Activated T-helper 1 cell treated with Interleukin-2 at 50 U/mL for 16 hours (primary cell): ENCODE measurements around the gene IL36RN.

Experiments used
- DNase-seq: peaks from one replicate; pipeline ENCODE4 v3.0.0-alpha.2; 2020; ENCODE audit warnings: low read depth

Gene IL36RN

DNA sequence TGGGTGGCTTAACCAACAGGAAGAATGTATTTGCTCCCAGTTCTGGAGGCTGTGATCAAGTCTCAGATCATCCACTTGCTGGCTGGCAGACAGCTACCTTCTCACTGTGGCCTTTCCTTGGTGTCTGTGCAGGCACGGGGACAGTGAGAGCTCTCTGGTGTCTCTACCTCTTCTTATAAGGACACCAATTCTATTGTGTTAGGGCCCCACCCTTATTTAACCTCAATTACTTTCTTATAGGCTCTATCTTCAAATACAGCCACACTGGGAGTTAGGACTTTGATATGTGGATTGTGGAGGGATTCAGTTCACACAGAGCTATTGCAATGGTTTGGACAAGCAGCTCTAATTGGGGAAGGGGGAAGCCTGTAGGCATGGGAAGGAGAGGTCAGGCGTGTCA lies 43.1 kb downstream of the IL36RN start:
- DNase-seq = no peak

DNA sequence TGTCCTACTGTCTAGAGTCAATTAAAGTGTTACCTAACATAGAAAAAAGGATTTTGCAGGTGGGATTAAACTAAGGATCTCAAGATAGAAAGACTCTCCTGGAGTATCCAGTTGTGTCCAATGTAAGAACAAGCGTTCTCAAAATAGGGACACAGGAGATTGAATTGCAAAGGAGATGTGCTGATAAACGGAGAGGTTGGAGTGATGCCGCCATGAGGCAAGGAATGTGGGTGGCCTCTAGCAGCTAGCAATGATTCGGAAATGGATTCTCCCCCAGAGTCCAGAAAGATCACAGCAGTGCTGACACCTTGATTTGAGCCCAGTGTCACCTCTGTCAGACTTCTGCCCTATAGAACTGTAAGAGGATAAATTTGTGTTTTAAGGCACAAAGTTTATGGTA lies 44.3 kb downstream of the IL36RN start:
- no peak for DNase-seq

DNA sequence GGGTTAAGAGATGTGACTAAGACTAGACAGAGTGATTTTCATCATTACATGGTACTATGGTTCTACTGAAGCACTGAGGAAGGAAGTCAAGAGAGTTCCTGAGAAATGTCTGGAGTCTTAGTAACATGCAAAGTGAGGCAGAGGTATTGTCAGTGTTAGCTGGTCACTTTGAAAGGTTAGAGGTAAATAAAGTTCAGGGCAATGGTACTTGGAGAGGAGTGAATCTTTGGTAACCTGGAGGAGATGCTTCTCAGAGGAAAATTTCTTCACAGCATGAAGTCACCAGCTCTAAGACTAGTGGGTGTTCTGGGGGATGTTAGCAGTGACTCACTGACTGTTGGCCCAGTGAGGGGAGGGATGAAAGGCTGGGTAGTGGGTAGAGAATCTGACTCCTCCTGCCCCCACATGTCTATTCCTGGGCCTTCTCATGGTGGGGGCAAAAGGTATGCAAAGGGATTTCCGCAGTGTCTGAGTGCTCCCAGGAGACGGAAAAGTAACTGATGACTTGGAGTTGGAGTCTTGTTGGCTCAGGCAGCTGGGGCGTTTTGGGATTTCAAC lies 45.1 kb downstream of the IL36RN start:
- DNase-seq = no peak

DNA sequence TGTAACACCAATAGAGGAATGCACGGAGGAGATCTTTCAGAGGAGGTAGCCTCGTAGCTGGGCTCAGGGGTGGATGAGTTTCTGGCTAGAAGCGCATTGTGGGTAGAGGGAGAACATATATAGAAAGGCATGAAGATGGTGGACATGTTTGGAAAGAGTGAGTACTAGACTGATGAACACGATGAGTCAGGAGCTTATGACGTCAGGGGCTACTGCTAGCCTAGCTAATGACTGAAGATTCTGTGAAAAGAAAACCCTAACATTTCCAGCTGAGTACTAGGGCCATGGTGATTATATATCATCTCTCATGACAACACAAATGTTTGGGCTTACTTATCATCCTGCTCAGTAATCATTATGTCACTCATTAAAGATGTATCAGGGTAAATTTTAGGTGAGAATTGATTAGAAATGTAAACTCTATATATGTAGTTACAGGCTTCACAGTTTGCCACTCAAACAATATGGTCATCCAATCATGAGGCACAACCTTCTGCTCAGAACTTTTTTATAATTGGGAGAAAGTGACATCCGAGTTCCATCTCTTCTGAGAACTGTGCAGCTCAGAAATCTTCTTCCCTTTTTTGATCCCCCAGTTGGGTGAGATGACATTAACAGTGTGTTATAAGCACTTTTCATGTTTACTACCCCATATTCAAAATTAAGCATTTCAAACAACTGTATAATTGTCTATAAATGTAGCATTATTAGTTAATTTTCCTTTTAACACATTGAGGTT lies 46.2 kb downstream of the IL36RN start:
- no peak for DNase-seq

DNA sequence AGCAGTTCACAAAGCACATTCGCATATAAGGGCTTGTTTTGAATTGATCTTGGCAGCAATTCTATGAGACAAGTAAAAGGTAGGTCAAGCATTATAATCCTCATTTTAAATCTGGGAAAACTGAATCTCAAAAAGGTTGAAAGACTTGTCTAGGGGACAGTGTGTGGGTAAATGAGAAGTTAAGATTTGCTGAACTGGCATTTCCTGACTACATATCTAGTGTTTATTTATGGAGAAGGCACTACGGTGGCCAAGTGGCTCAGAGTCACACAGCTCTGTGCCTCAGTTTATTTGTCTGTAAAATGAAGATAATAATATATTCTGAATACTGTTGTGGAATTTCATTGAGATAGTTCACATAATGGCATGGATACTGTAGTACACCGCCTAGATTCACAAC lies 52.1 kb downstream of the IL36RN start:
- DNase-seq = no peak

DNA sequence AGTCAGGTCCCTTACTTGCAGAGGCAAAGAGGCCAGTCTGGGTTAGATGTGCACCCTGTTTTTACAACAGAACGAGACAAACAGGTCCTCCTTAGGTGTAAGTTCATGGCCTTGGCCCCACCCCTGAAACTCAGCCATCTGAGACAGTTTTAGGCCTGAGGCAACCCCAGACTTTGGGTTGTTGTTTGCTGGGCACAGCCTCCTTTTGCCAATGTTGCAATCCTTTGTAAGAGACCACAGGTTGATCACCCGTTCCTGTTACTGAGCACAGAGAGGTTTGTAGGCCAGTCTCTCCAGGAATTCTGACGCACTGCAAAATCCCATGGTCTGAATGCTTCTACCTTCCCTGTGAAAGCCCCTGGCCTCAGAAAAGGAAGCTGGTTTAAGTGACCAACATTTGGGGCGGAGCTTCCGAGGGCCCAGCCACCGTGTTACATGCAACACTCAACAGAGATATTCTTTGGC lies 52.9 kb downstream of the IL36RN start:
- DNase-seq = no peak

DNA sequence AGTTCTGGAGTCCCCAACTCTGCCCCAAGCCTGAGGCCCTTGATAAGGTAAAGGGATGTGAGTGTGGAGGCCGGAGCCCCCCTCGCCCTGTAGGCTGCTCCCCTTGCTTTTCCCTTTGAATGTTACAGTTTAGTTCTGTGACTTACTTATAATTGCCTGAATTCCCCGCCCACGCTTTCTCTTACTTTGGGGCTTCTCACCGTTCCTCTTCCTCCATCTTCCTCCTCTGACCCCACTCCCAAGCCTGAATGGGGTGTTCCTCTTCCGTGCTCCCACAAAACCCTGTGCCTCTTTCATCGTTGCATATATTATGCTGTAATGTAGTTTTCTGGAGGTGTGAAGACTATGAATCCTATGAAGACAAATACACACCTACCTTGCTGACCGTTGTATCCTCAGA lies 53.4 kb downstream of the IL36RN start:
- no peak for DNase-seq

DNA sequence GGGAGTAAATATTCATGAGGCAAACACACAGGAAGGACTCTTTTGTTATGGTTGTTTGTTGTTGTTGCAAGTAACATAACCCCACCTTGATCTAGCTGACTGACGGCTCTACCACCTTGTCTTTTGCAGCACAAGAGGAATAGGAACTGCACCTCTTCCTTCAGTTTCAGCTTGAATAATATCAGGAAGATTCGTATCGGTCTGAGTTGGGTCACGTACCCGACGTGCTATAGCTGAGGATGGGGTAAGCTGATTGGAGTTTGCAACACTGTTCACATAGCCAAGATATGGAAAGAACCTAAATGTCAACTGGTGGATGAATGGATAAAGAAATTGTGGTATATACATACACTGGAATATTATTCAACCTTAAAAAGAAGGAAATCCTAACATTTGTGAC lies 53.9 kb downstream of the IL36RN start:
- DNase-seq = no peak

DNA sequence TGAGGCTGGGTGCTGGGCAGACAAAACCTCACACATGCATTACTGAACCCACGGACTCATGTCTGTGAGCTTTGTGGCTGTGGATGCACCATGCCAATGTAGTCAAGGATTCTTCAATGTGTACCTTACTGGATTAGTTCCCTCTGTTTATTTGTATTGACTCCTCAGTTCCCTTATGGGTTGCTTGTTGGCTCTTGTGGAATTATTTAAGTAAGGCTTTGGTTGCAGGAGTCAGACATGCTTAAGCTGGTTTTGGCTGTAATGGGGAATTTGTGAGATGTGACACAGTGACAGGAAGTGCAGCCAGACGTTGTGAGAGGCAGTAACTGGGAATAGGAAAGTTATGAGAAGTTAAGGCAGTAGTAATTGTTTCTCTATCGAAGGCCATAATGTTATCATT lies 54.8 kb downstream of the IL36RN start:
- no peak for DNase-seq
